Thoracic aorta (tissue), 2 donors: ENCODE results near the gene NDUFB8. TPM values are rescaled to one million over a fixed set of nuclear protein-coding genes. Genes with fewer than 3 reads are reported as not detected.

Experiments
- ATAC-seq: fragments of 150-250 bp; one replicate; pipeline ENCODE4 v1.8.0; 2017; ENCODE audit warnings: low read depth; ENCODE audit not compliant: insufficient number of reproducible peaks, low FRiP score
- DNase-seq: peaks from one replicate; pipeline ENCODE4 v3.0.0-alpha.2; 2020; ENCODE audit warnings: low spot score
- H3K27ac ChIP-seq, 2 donors: fragments of 200-600 bp; sonication (generic); 1 replicate in 1 of 2; 2 replicates in 1 of 2; pipeline ENCODE4 v1.5.1; 2016; ENCODE audit warnings: mild to moderate bottlenecking in 2 of 2, moderate library complexity in 2 of 2
- H3K27me3 ChIP-seq: fragments of 200-600 bp; sonication (generic); replicated peaks from 2 replicates; pipeline ENCODE4 v1.6.0; 2016; ENCODE audit warnings: mild to moderate bottlenecking; ENCODE audit not compliant: insufficient read depth
- H3K36me3 ChIP-seq: fragments of 200-600 bp; sonication (generic); one replicate; pipeline ENCODE4 v1.5.1; 2016
- H3K4me1 ChIP-seq, 2 donors: fragments of 200-600 bp; sonication (generic); 1 replicate in 1 of 2; 2 replicates in 1 of 2; pipeline versions ENCODE4 v1.5.1 to v1.6.0; 2016; ENCODE audit warnings: low read depth in 2 of 2, mild to moderate bottlenecking in 1 of 2; ENCODE audit not compliant: control insufficient read depth in 1 of 2
- H3K4me3 ChIP-seq: fragments of 200-600 bp; sonication (generic); 2 replicates; pipeline ENCODE4 v1.5.1; 2016; ENCODE audit warnings: mild to moderate bottlenecking
- H3K9me3 ChIP-seq: fragments of 200-600 bp; sonication (generic); 2 replicates; pipeline ENCODE4 v1.5.1; 2016
- total RNA-seq, 2 donors: library from RNA; depleted of rRNA; stranded (reverse); fragments of >200 nt; gene quantifications; one replicate each; pipeline versions ENCODE4 v1.1.0 to v1.2.3, GENCODE V29; 2016
- TF ChIP-seq, protein P1 (sequence below): fragments of 200-600 bp; sonication (generic); IDR thresholded peaks from one replicate; pipeline ENCODE4 v1.5.1; 2019; ENCODE audit warnings: antibody characterized with exemption

NDUFB8 gene
- total RNA-seq, 2 donors from 2014 or later = 106 to 222 TPM

DNA sequence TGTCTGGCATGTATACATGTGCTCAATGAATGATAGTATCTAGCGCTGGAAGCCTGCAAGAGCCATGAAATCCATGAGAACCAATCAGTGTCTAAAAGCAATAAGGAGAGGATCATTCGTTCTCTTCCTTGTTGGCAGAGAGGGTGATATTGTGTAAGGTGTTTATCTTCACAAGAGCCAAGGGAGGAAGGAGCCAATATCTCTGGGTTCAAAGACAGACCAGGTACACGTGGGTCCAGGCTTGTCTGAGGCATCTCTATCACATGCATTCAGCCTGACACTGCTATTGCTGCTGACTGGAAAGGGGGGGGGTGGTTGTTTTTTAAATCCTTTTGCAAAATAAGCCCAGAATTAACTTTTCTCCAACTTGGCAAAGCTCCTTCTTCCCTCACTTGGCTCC is 14.1 kb downstream of the NDUFB8 start:
- no peak for ATAC-seq
- no peaks in the 10 kb centered on the region for H3K27me3 ChIP-seq
- H3K27ac ChIP-seq = no peak overlapping the region
- H3K4me3 ChIP-seq = no peak overlapping the region
- TF ChIP-seq, protein P1, sequence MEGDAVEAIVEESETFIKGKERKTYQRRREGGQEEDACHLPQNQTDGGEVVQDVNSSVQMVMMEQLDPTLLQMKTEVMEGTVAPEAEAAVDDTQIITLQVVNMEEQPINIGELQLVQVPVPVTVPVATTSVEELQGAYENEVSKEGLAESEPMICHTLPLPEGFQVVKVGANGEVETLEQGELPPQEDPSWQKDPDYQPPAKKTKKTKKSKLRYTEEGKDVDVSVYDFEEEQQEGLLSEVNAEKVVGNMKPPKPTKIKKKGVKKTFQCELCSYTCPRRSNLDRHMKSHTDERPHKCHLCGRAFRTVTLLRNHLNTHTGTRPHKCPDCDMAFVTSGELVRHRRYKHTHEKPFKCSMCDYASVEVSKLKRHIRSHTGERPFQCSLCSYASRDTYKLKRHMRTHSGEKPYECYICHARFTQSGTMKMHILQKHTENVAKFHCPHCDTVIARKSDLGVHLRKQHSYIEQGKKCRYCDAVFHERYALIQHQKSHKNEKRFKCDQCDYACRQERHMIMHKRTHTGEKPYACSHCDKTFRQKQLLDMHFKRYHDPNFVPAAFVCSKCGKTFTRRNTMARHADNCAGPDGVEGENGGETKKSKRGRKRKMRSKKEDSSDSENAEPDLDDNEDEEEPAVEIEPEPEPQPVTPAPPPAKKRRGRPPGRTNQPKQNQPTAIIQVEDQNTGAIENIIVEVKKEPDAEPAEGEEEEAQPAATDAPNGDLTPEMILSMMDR = no peak
- H3K9me3 ChIP-seq = no peaks in the 10 kb centered on the region
- DNase-seq = no peak
- peaks cover 15% of the 10 kb centered on the region for H3K36me3 ChIP-seq
- peaks cover 5 to 15% of the 10 kb centered on the region in 2 donors for H3K4me1 ChIP-seq

DNA sequence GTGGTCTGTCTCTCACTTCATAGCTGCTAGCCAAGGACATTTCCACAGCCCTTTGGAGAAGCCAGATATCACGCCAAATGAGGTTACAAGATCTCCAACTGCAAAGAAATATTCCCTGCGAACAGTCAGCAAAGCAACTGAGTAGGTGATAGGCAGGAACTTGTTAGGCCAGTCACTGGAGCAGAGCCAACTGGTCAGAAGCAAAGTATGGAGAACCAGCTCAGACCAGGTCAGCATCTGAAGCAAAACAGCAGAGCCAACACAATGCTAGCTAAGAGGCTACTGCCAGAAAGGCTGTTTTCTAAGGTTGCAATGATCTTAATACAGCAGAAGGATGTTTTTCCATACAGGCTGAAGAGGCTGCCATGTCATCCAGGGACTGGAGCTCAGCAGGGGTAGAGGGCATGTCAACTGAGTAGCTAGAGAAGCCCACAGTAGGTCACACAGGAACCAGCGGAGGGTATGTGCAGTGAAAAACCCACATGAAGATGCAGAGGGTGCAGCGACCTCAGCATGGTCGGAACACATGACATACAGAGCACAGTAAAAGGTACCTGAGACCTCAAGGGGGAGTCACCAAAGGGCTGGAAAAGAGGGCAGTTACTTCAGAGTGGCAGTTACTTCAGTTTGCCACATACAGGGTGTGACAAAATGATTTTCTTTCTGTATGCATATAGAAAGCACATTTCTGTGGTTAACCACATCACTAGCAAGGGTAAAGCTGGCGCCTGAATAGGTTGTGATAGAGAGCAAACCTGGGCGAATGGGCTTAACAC is 18.9 kb downstream of the NDUFB8 start:
- H3K4me3 ChIP-seq = no peak overlapping the region
- no peaks in the 10 kb centered on the region for H3K4me1 ChIP-seq
- no peak overlapping the region for H3K27ac ChIP-seq
- H3K9me3 ChIP-seq = no peaks in the 10 kb centered on the region
- ATAC-seq (no peak), DNase-seq (no peak)
- peaks cover 25% of the 10 kb centered on the region for H3K36me3 ChIP-seq
- no peaks in the 10 kb centered on the region for H3K27me3 ChIP-seq
- TF ChIP-seq, protein P1 = no peak

DNA sequence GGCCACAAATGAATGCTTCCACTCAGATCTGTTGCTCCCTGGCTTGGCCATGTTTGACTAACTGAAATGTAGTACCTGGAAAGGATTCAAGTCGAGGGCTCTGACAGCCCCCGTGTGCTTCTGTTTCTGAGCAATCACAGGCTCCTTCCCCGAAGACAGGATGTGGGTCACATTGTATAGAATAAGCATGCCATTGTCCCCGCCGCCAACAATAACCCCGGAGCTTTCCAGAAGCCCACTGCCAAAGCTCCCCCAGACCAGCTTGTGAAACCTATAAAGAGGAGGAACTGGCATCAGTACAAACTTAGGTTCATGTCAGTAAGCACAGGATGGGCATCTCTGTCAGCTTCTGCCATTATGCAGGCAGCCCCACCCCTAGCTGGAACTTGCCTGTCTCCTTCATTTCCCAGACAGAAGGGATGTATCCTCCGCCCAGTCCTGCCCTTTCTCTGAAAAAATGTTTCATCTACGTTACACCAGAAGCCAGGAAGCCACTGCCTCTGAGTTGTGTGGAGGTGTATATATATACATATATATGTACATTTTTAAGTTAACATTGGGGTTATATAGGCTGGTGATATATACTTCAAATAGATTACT is 20.3 kb downstream of the NDUFB8 start:
- Histone ChIP-seq H3K36me3 (peaks cover 22% of the 10 kb centered on the region), H3K27me3 (no peaks in the 10 kb centered on the region), H3K4me1 (no peaks in the 10 kb centered on the region), H3K4me3 (no peak overlapping the region), H3K27ac (no peak overlapping the region), H3K9me3 (no peaks in the 10 kb centered on the region)
- DNase-seq = no peak
- TF ChIP-seq, protein P1 = no peak
- no peak for ATAC-seq

DNA sequence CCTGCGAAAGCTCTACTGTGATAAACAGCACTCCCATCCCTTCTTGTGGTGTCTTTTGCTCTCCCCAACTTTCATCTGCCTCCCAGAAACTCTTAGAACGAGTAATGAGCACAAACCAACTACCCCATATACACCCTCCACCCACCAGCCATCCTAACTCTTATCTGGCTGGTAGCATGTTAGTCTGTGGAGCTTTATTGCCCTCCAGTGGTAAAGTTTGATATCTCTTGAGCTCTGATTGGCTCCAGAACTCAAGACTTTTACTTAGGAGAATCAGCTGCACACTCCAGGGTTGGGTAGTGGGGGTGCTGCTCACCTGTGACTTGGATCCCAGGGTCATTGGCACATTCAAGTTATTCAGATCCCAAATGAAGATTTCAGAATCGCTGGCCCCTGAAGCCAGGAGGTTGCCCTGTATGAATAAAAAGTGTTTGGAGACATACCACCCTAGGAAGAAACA is 20.9 kb downstream of the NDUFB8 start:
- Histone ChIP-seq H3K4me3 (no peak overlapping the region), H3K27ac (no peak overlapping the region), H3K36me3 (peaks cover 22% of the 10 kb centered on the region), H3K27me3 (no peaks in the 10 kb centered on the region), H3K9me3 (no peaks in the 10 kb centered on the region), H3K4me1 (no peaks in the 10 kb centered on the region)
- TF ChIP-seq, protein P1 = no peak
- no peak for ATAC-seq
- no peak for DNase-seq

DNA sequence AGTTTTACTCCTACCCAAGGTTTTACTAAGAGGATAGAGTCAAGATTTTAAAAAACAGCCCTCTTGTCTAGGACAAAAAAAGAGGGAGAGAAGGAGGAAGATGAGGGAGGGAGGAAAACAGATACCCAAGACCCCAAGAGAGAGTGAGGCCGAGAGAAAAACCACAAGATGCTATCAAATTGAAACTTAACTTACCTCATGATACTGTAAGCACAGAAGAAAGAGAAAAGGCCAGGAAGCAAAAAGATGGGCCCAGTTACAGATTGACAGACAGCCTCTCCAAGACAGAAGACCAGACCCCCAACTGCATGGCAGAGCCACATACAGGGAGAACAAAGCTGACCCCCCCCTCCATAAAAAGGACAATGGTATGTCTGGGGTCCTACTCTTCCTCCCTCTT is 21.4 kb downstream of the NDUFB8 start:
- DNase-seq = no peak
- Histone ChIP-seq H3K27ac (no peak overlapping the region), H3K4me3 (no peak overlapping the region), H3K4me1 (no peaks in the 10 kb centered on the region), H3K9me3 (no peaks in the 10 kb centered on the region), H3K36me3 (peaks cover 22% of the 10 kb centered on the region), H3K27me3 (no peaks in the 10 kb centered on the region)
- TF ChIP-seq, protein P1 = no peak
- no peak for ATAC-seq
